GM21526 (cell line): Measurements from ENCODE around the gene EFHD1.

Experiments
- ATAC-seq: cut with Tn5 transposase; IDR thresholded peaks from one replicate; pipeline ENCODE4 v1.9.1; 2021; ENCODE audit warnings: moderate library complexity; ENCODE audit not compliant: unreplicated experiment, low FRiP score

EFHD1 gene, protein sequence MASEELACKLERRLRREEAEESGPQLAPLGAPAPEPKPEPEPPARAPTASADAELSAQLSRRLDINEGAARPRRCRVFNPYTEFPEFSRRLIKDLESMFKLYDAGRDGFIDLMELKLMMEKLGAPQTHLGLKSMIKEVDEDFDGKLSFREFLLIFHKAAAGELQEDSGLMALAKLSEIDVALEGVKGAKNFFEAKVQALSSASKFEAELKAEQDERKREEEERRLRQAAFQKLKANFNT

DNA sequence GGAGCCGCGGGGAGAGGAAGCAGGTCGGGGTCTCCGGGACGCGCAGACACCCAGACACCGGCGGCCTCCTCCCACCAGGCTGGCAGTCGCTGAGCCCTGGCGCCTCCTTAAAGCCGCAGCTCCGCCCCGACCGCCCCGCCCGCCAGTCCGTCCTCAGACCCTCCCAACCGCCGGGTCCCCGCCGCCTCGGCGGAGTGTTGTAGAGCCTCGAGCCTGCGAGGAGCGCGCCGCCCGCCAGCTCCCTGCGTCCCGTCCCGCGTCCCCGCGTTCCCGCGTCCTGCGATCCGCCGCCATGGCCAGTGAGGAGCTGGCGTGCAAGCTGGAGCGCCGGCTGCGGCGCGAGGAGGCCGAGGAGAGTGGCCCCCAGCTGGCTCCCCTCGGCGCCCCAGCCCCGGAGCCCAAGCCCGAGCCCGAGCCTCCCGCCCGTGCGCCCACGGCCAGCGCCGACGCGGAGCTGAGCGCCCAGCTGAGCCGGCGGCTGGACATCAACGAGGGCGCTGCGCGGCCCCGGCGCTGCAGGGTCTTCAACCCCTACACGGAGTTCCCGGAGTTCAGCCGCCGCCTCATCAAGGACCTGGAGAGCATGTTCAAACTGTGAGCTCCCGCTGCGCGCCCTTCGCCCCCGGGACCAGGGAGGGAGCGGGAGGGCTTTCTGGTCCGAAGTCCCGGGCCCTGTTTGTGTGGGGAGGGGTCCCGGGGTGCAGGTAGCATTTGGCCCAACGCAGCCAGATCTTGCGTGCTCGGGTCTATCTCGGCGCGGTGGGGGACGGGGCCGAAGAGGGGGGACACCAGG, at the start of gene EFHD1:
Gene EFHD1, plus strand, starts transcription at position 192 of the 793 bp plus-strand sequence. Its CDS starts 101 bp downstream, at position 293.
- ATAC-seq = no peak

DNA sequence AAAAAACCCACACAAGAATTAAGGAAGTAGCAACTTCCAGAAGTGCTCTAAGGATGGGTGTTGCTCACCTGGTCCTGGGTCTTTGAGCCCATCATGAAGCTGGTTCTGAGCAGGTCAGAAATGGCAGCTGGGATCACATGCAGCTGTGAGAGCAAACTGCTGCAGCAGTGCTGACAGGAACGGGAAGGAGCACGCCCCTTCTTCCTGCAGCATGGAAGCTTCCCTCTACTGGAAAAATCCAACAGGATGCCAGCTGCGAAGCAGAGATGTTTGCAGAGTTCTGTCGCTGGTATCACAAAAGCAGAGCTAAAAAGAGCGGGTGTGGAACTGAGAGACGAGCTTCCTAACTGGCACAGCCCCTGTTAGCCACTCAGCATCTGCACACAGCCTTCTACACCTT, 49.2 kb upstream of the EFHD1 start:
- no peak for ATAC-seq

DNA sequence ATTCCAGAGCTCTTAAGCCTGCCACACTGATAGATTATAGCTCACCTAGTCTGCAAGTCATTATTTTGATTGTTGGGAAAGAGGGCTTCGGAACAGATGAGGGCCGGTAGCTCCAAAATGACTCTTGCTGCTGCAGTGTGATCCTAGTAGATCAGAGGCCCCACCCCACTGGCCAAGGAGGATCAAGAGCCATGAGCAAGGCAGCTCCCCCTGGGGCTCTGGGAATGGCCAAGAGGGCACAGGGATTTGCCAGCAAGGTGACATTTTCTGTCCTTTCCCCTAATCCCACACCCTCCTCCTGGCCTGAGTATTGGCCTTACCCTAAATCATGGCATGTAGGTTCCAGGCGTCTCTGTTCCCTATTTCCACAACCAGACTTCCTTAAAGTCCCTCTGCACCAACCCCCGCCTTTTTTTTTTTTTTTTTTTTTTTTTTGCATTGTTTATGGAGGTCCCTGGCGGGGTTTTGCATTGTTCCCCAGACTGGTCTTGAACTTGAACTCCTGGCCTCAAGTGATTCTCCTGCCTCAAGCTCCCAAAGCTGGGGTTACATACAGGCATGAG, 46.4 kb upstream of the EFHD1 start:
- ATAC-seq = no peak

GRCh38 chr2:232587512-232587911, 45.9 kb upstream of the EFHD1 start:
- no peak for ATAC-seq

DNA sequence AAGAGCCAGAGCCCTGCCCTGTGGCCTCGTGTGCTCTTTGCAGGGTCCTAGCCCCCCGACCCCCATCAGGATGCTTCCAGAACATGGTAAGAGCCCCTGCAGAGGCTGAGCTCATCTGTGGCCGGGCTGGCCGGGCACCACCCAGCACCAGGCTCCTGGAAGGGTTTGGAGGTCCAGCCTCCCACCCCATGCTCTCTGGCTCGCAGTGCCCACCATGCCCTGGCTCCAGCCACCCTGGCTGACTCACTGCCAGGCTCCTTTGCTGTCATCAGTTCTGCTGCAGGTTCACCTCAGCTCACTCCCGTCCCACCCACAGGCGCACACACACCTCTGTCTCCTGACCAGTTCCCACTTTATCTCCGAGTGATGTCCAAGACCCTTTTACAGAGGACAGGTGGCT, 45.4 kb upstream of the EFHD1 start:
- no peak for ATAC-seq

DNA sequence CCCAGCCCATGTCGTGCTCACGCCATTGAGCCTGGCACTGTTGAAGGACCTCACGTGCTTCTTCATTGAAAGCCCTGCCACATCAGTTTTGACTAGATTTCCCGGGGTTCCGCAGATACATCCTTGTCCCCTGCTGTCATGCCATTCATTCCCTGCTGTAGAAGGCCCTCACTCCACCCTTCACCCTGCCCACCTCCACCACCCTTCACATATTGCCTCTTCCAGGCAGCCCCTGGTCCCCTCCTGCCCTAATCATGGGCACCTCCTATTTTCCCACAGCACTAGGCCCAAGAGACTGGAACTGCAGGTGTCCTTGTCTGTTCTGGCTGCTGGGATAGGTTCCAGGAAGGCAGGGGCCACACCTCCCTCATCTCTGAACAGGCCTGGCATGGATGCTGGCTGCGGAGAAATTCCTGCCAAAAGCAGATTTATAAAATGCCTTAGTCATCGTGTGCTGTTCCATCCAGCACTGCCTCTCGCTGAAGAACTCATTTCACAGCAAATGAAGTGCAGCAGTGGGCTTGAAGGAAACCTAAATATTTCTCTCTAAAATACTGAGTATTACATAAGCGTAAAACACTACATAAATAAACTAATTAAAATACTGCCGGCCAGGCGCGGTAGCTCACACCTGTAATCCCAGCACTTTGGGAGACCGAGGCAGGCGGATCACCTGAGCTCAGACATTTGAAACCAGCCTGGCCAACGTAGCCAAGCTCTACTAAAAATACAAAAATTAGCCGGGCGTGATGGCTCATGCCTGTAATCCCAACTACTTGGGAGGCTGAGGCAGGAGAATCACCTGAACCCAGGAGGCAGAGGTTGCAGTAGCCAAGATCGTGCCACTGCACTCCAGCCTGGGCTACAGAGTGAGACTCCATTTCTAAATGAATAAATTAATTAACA, 44.5 kb upstream of the EFHD1 start:
- no peak for ATAC-seq

DNA sequence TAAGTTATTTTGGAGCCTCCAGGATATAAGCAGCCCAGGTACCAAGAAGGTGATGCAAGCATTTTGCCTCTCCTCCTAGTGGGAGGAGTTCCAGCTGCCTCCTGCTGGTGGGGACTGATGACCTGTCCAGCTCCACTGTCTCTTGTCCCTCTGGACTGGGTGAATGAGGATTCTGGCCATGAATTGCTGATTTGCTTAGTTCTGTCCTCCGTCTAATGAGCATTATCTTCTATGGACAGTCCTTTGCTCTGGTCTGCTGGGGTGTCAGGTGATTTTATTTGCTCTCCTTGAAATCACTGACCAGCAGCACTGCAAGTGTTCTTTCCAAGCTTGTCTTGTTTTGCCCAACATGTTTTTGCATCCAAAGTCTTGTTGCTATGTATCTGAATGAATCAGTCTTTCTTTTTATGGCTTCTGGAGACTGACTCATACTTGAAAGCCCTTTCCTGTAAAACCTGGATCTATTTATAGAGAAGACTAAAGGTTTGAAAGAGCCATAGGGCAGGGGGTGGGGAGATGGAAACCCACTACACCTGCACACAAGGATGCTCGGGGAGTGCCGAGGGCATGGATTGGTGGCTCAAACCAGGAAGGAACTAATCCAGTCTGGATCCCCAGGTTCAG, 40.5 kb upstream of the EFHD1 start:
- no peak for ATAC-seq

- no peak for ATAC-seq
Observed at GRCh38 chr2:232593982-232594381, 39.4 kb upstream of the EFHD1 start.

GRCh38 chr2:232597362-232598079, 35.9 kb upstream of the EFHD1 start:
- ATAC-seq = no peak

- no peak for ATAC-seq
Observed at GRCh38 chr2:232598293-232598692, 35.1 kb upstream of the EFHD1 start.

DNA sequence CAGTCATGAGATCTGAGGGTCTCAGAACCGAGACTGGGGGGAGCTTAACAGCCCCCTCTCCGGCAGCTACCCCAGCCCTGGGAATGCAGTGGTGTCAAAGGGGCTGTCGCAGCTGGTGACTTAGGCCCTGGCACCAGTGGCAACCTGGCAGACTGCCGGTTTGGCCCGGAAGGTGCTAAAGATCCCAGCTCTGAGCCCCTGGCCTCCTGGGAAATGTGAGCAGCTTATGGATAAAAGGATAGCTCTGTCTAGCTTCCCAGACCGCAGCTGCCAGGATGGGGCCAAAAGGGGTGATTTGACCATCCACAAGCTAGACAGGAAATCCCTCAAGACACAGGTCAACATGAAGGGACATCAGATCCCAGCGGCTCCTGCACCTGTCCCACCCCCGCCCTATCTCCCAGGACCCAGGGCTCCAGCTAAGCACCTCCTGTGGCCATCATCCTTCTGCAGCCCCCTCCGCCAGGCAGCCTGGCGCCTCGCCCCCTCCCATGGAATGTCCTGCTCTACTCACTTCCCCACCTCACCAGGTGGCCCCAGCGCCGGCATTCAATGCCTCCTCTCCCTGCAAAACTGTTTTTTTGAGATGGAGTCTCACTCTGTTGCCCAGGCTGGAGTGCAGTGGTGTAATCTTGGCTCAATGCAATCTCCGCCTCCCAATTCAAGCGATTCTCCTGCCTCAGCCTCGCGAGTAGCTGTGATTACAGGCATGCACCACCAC, 33.2 kb upstream of the EFHD1 start:
- no peak for ATAC-seq

DNA sequence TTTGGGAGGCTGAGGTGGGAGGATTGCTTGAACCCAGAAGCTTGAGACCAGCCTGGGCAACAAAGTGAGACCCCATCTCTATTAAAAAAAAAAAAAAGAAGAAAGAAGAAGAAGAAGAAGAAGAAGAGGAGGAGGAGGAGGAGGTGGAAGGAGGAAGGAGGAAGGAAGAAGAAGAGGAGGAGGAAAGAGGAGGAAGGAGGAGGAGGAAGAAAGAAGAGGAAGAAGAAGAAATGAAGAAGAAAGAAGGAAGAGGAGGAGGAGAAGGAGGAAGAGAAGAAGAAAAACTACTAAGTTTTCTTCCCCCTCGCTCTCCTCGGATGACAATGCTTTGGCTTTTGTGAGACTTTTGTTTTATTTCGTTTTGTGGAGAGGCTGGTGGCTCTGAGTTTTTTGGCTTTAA, 30.1 kb upstream of the EFHD1 start:
- no peak for ATAC-seq

DNA sequence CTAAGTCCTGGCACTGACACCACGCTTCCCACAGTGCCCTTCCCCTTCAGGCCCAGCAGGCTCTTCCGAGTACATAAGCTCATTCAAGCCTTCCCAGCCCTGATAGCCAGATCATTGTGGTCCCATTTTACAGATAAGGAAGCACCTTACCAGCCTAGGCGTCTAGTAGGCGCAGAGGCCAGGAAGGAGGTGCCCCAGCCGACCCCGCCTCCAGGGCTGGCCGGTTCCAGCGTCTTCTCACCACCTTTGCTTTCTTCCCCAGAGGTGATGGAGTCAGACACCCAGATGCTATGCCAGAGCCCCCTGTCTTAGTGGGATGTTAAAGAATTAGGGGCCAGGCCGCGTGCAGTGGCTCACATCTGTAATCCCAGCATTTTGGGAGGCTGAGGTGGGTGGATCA, 28.9 kb upstream of the EFHD1 start:
- ATAC-seq = no peak

- ATAC-seq = no peak
Observed at GRCh38 chr2:232607011-232607410, 26.4 kb upstream of the EFHD1 start.

GRCh38 chr2:232609607-232610006, 23.8 kb upstream of the EFHD1 start:
- ATAC-seq = no peak

DNA sequence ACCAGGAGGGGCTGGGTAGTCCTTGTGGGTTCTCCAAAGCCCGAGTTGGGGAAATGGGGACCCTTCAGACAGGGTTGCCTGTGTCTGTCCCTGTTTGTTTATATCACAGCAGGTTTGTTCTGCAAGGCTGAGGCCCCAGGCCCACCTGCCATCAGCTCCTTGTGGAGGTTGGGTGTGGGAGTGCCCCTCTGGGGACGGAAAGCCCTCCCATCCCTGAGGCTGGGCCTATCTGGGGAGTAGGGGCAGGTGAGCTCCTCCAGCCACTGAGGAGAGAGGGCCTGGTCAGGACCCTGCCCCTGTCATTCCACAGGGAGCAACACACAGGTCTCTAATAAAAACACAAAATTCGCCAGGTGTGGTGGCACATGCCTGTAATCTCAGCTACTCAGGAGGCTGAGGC, 23.3 kb upstream of the EFHD1 start:
- no peak for ATAC-seq

- ATAC-seq = no peak
Observed at GRCh38 chr2:232611061-232611460, 22.3 kb upstream of the EFHD1 start.

DNA sequence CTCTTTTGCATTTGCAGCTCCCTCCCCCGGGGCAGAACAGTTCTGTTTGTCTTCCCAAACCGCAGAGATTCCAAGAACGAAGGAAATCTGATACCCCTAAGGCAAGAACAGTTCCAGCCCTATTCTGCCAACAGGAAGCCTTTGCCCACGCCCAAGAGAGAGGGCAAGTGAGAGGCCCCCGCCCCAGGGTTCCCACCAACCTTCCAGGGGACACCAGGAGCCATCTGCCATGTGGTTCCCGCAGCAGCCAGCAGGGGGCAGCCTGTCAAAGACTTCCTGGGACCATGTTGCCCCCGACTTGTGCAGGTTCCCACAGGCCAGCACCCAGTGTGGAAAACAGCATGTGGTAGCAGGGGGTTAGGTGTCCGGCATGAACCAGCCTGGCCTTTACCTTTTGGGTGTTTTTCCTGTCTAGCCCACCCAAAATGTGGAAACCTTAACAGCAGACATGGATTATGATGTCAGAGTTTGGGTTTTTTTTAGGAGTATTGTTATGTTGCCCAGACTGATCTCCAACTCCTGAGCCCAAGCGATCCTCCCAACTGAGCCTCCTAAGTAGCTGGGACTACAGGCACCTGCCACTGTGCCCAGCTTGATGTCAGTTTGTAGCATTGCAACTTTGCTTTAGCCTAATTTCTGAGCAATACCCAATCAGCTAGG, 21.7 kb upstream of the EFHD1 start:
- ATAC-seq = no peak
